Measurements from ENCODE around the gene NFKBIL1. TPM values are rescaled to one million over a fixed set of nuclear protein-coding genes. Genes with fewer than 3 reads are reported as not detected.
A peak's percentile ranks its signal among the peaks of the same experiment; 100 is the strongest.

NFKBIL1 gene
- total and polyA plus RNA-seq, 4 donors, result 3.3 to 9.6 (median 7.4) TPM

GRCh38 chr6:31559958-31560696 is 12.7 kb downstream of the NFKBIL1 start:
- TF ChIP-seq RXRA (IDR thresholded peaks at IDR 0.05) (peak in 1 of 2 donors; percentile 33), REST (IDR thresholded peaks at IDR 0.05) (peak; percentile 41), MAX (IDR thresholded peaks at IDR 0.05) (peak; percentile 44), RAD21 (IDR thresholded peaks at IDR 0.05) (no peak), JUND (IDR thresholded peaks at IDR 0.05) (peak in 1 of 2 donors; percentile 71), FOXA1 (IDR thresholded peaks at IDR 0.05) (no peak), NR2F2 (IDR thresholded peaks at IDR 0.05) (peak; percentile 99)
- H3K4me3 ChIP-seq (ENCODE audit: low read depth in 1 of 3, low read length in 3 of 3), result no peak overlapping the region
- peaks cover 6 to 14% (median 6%) of the 10 kb centered on the region in 4 donors for H3K36me3 ChIP-seq (ENCODE audit: control insufficient read depth in 4 of 4, insufficient read depth in 3 of 4, low read depth in 1 of 4, low read length in 3 of 4)
- H3K27me3 ChIP-seq (ENCODE audit: control insufficient read depth in 4 of 4, insufficient read depth in 4 of 4, low read length in 3 of 4), result no peaks in the 10 kb centered on the region
- H3K4me1 ChIP-seq (ENCODE audit: control insufficient read depth in 4 of 4, insufficient read depth in 4 of 4, low read length in 3 of 4), result peaks cover 0 to 22% (median 7%) of the 10 kb centered on the region in 4 donors
- DNase-seq (ENCODE audit: low spot score), result no peak
- no peak overlapping the region for H3K9ac ChIP-seq (ENCODE audit: low read depth in 1 of 2, low read length in 2 of 2)
- H3K9me3 ChIP-seq (ENCODE audit: control insufficient read depth in 4 of 4, low read length in 3 of 4), result no peaks in the 10 kb centered on the region
- 69% methylated on average over 7 of the region's 7 CpGs for WGBS
- peak overlapping the region; percentile 55 to 84 for H3K27ac ChIP-seq (ENCODE audit: low read depth in 1 of 2, low read length in 2 of 2)

GRCh38 chr6:31560697-31561058 is 13.3 kb downstream of the NFKBIL1 start:
- peak overlapping the region; percentile 2 to 84 for H3K27ac ChIP-seq (ENCODE audit: low read depth in 1 of 2, low read length in 2 of 2)
- H3K4me3 ChIP-seq (ENCODE audit: low read depth in 1 of 3, low read length in 3 of 3), result no peak overlapping the region
- peaks cover 6 to 14% (median 6%) of the 10 kb centered on the region in 4 donors for H3K36me3 ChIP-seq (ENCODE audit: control insufficient read depth in 4 of 4, insufficient read depth in 3 of 4, low read depth in 1 of 4, low read length in 3 of 4)
- H3K9ac ChIP-seq (ENCODE audit: low read depth in 1 of 2, low read length in 2 of 2), result no peak overlapping the region
- no peaks in the 10 kb centered on the region for H3K9me3 ChIP-seq (ENCODE audit: control insufficient read depth in 4 of 4, low read length in 3 of 4)
- H3K4me1 ChIP-seq (ENCODE audit: control insufficient read depth in 4 of 4, insufficient read depth in 4 of 4, low read length in 3 of 4), result peaks cover 0 to 22% (median 7%) of the 10 kb centered on the region in 4 donors
- no peak for TF ChIP-seq MAX (IDR thresholded peaks at IDR 0.05)
- peak; percentile 2 for TF ChIP-seq REST (IDR thresholded peaks at IDR 0.05)
- TF ChIP-seq FOXA1 (IDR thresholded peaks at IDR 0.05), result no peak
- no peaks in the 10 kb centered on the region for H3K27me3 ChIP-seq (ENCODE audit: control insufficient read depth in 4 of 4, insufficient read depth in 4 of 4, low read length in 3 of 4)
- no peak for DNase-seq (ENCODE audit: low spot score)

Data from liver (tissue), 9 donors.